ENCODE data around the gene RTP3.

GRCh38 chr3:46523556-46523955 lies 25.8 kb downstream of the RTP3 start:
- TF ChIP-seq, protein P1, sequence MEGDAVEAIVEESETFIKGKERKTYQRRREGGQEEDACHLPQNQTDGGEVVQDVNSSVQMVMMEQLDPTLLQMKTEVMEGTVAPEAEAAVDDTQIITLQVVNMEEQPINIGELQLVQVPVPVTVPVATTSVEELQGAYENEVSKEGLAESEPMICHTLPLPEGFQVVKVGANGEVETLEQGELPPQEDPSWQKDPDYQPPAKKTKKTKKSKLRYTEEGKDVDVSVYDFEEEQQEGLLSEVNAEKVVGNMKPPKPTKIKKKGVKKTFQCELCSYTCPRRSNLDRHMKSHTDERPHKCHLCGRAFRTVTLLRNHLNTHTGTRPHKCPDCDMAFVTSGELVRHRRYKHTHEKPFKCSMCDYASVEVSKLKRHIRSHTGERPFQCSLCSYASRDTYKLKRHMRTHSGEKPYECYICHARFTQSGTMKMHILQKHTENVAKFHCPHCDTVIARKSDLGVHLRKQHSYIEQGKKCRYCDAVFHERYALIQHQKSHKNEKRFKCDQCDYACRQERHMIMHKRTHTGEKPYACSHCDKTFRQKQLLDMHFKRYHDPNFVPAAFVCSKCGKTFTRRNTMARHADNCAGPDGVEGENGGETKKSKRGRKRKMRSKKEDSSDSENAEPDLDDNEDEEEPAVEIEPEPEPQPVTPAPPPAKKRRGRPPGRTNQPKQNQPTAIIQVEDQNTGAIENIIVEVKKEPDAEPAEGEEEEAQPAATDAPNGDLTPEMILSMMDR (IDR thresholded peaks at IDR 0.05) = no peak
- TF ChIP-seq, protein P2, sequence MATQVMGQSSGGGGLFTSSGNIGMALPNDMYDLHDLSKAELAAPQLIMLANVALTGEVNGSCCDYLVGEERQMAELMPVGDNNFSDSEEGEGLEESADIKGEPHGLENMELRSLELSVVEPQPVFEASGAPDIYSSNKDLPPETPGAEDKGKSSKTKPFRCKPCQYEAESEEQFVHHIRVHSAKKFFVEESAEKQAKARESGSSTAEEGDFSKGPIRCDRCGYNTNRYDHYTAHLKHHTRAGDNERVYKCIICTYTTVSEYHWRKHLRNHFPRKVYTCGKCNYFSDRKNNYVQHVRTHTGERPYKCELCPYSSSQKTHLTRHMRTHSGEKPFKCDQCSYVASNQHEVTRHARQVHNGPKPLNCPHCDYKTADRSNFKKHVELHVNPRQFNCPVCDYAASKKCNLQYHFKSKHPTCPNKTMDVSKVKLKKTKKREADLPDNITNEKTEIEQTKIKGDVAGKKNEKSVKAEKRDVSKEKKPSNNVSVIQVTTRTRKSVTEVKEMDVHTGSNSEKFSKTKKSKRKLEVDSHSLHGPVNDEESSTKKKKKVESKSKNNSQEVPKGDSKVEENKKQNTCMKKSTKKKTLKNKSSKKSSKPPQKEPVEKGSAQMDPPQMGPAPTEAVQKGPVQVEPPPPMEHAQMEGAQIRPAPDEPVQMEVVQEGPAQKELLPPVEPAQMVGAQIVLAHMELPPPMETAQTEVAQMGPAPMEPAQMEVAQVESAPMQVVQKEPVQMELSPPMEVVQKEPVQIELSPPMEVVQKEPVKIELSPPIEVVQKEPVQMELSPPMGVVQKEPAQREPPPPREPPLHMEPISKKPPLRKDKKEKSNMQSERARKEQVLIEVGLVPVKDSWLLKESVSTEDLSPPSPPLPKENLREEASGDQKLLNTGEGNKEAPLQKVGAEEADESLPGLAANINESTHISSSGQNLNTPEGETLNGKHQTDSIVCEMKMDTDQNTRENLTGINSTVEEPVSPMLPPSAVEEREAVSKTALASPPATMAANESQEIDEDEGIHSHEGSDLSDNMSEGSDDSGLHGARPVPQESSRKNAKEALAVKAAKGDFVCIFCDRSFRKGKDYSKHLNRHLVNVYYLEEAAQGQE (IDR thresholded peaks at IDR 0.05; ENCODE audit: low read depth, low read length) = no peak
- TF ChIP-seq RFX5 (IDR thresholded peaks at IDR 0.05; ENCODE audit: low read length) (no peak), POLR2AphosphoS5 (IDR thresholded peaks at IDR 0.05; ENCODE audit: low read depth, low read length) (no peak), PBX3 (IDR thresholded peaks at IDR 0.05) (no peak), TCF12 (IDR thresholded peaks at IDR 0.05) (no peak), SIN3A (IDR thresholded peaks at IDR 0.05; ENCODE audit: borderline replicate concordance, low read depth, low read length) (no peak), YY1 (IDR thresholded peaks at IDR 0.05; ENCODE audit: low read depth) (no peak), TAF1 (IDR thresholded peaks at IDR 0.05; ENCODE audit: borderline replicate concordance, low read depth, low read length) (no peak), EZH2phosphoT487 (IDR thresholded peaks at IDR 0.05; ENCODE audit: borderline replicate concordance, low read depth) (no peak)
- TF ChIP-seq, protein P3, sequence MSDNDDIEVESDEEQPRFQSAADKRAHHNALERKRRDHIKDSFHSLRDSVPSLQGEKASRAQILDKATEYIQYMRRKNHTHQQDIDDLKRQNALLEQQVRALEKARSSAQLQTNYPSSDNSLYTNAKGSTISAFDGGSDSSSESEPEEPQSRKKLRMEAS (IDR thresholded peaks at IDR 0.05; ENCODE audit: low read depth) = no peak
